Hepatocyte (in vitro differentiated cells): ENCODE measurements around the gene ARID4B.

Experiments
- EZH2 ChIP-seq: fragments of 200-600 bp; sonication (generic); IDR thresholded peaks from 2 replicates; pipeline ENCODE4 v1.6.1; 2016; ENCODE audit warnings: antibody characterized with exemption, mild to moderate bottlenecking, borderline replicate concordance
- EZH2phosphoT487 ChIP-seq: fragments of 200-600 bp; sonication (generic); IDR thresholded peaks from one replicate; pipeline ENCODE4 v1.6.1; 2018; ENCODE audit warnings: antibody characterized with exemption, mild to moderate bottlenecking, low read depth, moderate library complexity; ENCODE audit not compliant: unreplicated experiment, severe bottlenecking
- TF ChIP-seq, protein P1 (sequence below): fragments of 200-600 bp; sonication (generic); IDR thresholded peaks from 2 replicates; pipeline ENCODE4 v1.5.1; 2016; ENCODE audit warnings: antibody characterized with exemption, mild to moderate bottlenecking; ENCODE audit not compliant: poor library complexity

DNA sequence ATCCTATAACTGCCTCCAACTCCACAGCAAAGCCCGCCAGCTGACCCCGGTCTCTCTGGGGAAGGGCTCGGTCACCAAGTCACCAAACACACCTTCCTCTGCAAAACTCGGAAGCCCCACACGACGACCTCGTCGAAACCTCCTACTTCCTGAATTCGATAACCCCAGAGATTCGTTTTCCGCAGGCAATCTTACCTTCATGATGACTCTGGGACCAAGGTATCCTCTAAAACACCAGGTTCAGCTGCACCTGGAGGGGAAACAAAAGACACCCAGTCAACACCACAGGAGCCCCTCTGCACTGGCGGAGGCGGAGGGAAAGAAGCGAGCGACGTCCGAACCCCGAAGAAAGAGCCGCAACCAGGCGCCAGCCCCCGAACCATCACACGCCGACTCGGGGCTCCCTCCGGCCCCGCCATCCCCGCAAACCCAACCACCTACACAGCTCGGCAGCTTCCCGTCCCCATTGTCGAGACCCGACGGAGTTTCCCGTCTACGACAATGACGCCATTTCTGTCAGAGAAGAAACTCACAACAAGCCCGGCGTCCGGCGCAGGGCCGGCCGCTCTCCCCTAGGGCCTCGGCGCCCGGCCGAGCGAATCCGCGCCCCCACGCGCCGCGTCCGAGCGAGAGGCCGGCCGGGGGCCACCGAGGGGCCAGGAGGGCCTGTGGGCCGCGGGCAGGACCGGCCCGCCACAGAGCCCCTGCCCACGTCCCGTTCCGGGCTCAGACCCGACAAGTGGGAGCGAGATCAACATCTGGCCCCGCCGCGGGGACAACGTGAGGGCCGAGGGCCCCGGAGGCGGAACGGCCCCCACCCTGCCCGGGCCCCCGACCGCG is 1.0 kb downstream of the ARID4B start:
- TF ChIP-seq, protein P1, sequence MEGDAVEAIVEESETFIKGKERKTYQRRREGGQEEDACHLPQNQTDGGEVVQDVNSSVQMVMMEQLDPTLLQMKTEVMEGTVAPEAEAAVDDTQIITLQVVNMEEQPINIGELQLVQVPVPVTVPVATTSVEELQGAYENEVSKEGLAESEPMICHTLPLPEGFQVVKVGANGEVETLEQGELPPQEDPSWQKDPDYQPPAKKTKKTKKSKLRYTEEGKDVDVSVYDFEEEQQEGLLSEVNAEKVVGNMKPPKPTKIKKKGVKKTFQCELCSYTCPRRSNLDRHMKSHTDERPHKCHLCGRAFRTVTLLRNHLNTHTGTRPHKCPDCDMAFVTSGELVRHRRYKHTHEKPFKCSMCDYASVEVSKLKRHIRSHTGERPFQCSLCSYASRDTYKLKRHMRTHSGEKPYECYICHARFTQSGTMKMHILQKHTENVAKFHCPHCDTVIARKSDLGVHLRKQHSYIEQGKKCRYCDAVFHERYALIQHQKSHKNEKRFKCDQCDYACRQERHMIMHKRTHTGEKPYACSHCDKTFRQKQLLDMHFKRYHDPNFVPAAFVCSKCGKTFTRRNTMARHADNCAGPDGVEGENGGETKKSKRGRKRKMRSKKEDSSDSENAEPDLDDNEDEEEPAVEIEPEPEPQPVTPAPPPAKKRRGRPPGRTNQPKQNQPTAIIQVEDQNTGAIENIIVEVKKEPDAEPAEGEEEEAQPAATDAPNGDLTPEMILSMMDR, result no peak
- no peak for TF ChIP-seq EZH2phosphoT487
- TF ChIP-seq EZH2, result no peak
